Measurements from ENCODE around the gene LNX2.
"Not testable (repeated sequence)": the region's sequence is repeated elsewhere in the genome, so short reads cannot be mapped to it uniquely, and the experiment has no call there.

GRCh38 chr13:27628766-27629165, 8.4 kb upstream of the LNX2 start:
- TF ChIP-seq CTCF (conservative IDR thresholded peaks at IDR 0.05; ENCODE audit: low read length); EZH2phosphoT487 (IDR thresholded peaks at IDR 0.05; ENCODE audit: borderline replicate concordance): not testable (repeated sequence)

Data from Loucy (cell line).